NCI-H1436 treated with DMSO at 0.1 percent for 48 hours (cell line): Measurements from ENCODE around the gene PRR5L.
A peak's percentile ranks its signal among the peaks of the same experiment; 100 is the strongest.
"Not testable (repeated sequence)": the region's sequence is repeated elsewhere in the genome, so short reads cannot be mapped to it uniquely, and the experiment has no call there.

Experiments
- DNase-seq: peaks from one replicate; lab custom pipeline; 2025; lab: John Stamatoyannopoulos, UW

PRR5L gene

GRCh38 chr11:36498721-36499120 lies 202.6 kb downstream of the PRR5L start:
- DNase-seq: no peak

- DNase-seq: no peak
Observed at GRCh38 chr11:36499315-36499714, 203.2 kb downstream of the PRR5L start.

- DNase-seq: no peak
Observed at GRCh38 chr11:36500315-36500721, 204.2 kb downstream of the PRR5L start.

GRCh38 chr11:36501236-36501635 lies 205.1 kb downstream of the PRR5L start:
- no peak for DNase-seq

- DNase-seq: no peak
Observed at GRCh38 chr11:36507824-36508489, 211.9 kb downstream of the PRR5L start.

GRCh38 chr11:36508743-36509142 lies 212.7 kb downstream of the PRR5L start:
- DNase-seq: no peak

- no peak for DNase-seq
Observed at GRCh38 chr11:36509201-36509639, 213.1 kb downstream of the PRR5L start.

GRCh38 chr11:36509694-36510593 lies 213.9 kb downstream of the PRR5L start, which contains the start of gene TRAF6:
Gene TRAF6, minus strand, starts transcription at chr11:36510272. Its CDS starts 8,757 bp downstream, at chr11:36501515.
- peak; percentile 43 for DNase-seq

GRCh38 chr11:36510594-36510942 lies 214.5 kb downstream of the PRR5L start:
- no peak for DNase-seq

- not testable (repeated sequence) for DNase-seq
Observed at GRCh38 chr11:36511062-36511461, 215.0 kb downstream of the PRR5L start.

- no peak for DNase-seq
Observed at GRCh38 chr11:36512016-36512415, 215.9 kb downstream of the PRR5L start.

GRCh38 chr11:36513965-36514364 lies 217.9 kb downstream of the PRR5L start:
- DNase-seq: no peak
